WTC11 (cell line): ENCODE data around the gene ZC3H14. TPM values are rescaled to one million over a fixed set of nuclear protein-coding genes. Genes with fewer than 3 reads are reported as not detected.

Source experiments
- ATAC-seq: fragments of 200-7000 bp; cut with Tn5 transposase; 2 replicates; pipeline ENCODE4 v1.10.0; 2021; ENCODE audit warnings: mild to moderate bottlenecking, moderate library complexity
- CTCF ChIA-PET: fragments of 300-600 bp; sonication (Branson Sonifier 250); formaldehyde crosslinking; loops from one replicate; lab custom pipeline; 2021; ENCODE audit warnings: antibody characterized with exemption; lab: Charles Lee
- POLR2A ChIA-PET: fragments of 350-600 bp; sonication (Branson Sonifier 250); formaldehyde crosslinking; loops from one replicate; lab custom pipeline; 2021; ENCODE audit warnings: antibody characterized with exemption; lab: Charles Lee
- DNase-seq: peaks from one replicate; pipeline ENCODE4 v3.0.0; 2021; ENCODE audit warnings: low spot score
- H3K27ac Mint-ChIP-seq: 2 replicates; pipeline ENCODE4 v1.8.0; 2021; ENCODE audit warnings: mixed read lengths
- H3K27me3 Mint-ChIP-seq: 2 replicates; pipeline ENCODE4 v1.8.0; 2021; ENCODE audit warnings: low read depth, mild to moderate bottlenecking, moderate library complexity, mixed read lengths
- H3K36me3 Mint-ChIP-seq: 2 replicates; pipeline ENCODE4 v1.8.0; 2021; ENCODE audit warnings: mixed read lengths
- H3K4me1 Mint-ChIP-seq: 2 replicates; pipeline ENCODE4 v1.8.0; 2022; ENCODE audit warnings: mixed read lengths
- H3K4me3 Mint-ChIP-seq: 2 replicates; pipeline ENCODE4 v1.8.0; 2021; ENCODE audit warnings: mild to moderate bottlenecking, moderate library complexity, mixed read lengths
- H3K9me3 Mint-ChIP-seq: 2 replicates; pipeline ENCODE4 v1.8.0; 2021; ENCODE audit warnings: mixed read lengths
- CREB1 ChIP-seq: sonication (generic); formaldehyde crosslinking; IDR thresholded peaks from 2 replicates; pipeline ENCODE4 v1.8.0; 2023; ENCODE audit warnings: mild to moderate bottlenecking, missing genetic modification reagents
- GTF2I ChIP-seq: fragments of 250-450 bp; sonication (Bioruptor Pico); conservative IDR thresholded peaks from 2 replicates; pipeline ENCODE4 v1.4.0; 2021; ENCODE audit warnings: mild to moderate bottlenecking
- IRF2 ChIP-seq: sonication (generic); formaldehyde crosslinking; IDR thresholded peaks from 2 replicates; pipeline ENCODE4 v1.8.0; 2022; ENCODE audit warnings: low read depth, missing genetic modification reagents, borderline replicate concordance
- NFE2L1 ChIP-seq: sonication (generic); formaldehyde crosslinking; IDR thresholded peaks from 2 replicates; pipeline ENCODE4 v1.8.1; 2023; ENCODE audit warnings: missing genetic modification reagents
- NR3C1 ChIP-seq: sonication (generic); formaldehyde crosslinking; conservative IDR thresholded peaks from 2 replicates; pipeline ENCODE4 v1.8.1; 2023; ENCODE audit warnings: low read depth, mild to moderate bottlenecking, missing genetic modification reagents
- PRRX2 ChIP-seq: fragments of 250-450 bp; sonication (Bioruptor Pico); IDR thresholded peaks from 2 replicates; pipeline ENCODE4 v1.8.0; 2021; ENCODE audit warnings: mild to moderate bottlenecking
- SMAD4 ChIP-seq: sonication (generic); formaldehyde crosslinking; IDR thresholded peaks from 2 replicates; pipeline ENCODE4 v1.8.0; 2022; ENCODE audit warnings: mild to moderate bottlenecking, missing genetic modification reagents
- ZNF121 ChIP-seq: sonication (generic); formaldehyde crosslinking; IDR thresholded peaks from 2 replicates; pipeline ENCODE4 v1.8.0; 2023; ENCODE audit warnings: missing genetic modification reagents
- total RNA-seq: library from RNA; stranded (reverse); gene quantifications from 3 replicates; pipeline ENCODE4 v1.2.3, GENCODE V29; 2021
- TF ChIP-seq, protein P1 (sequence below): sonication (generic); formaldehyde crosslinking; conservative IDR thresholded peaks from 2 replicates; pipeline ENCODE4 v1.8.1; 2023; ENCODE audit warnings: mild to moderate bottlenecking, low read depth, missing genetic modification reagents, moderate library complexity
- TF ChIP-seq, protein P2 (sequence below): sonication (generic); formaldehyde crosslinking; IDR thresholded peaks from 2 replicates; pipeline ENCODE4 v1.8.1; 2022; ENCODE audit warnings: missing genetic modification reagents, borderline replicate concordance
- TF ChIP-seq, protein P3 (sequence below): sonication (generic); formaldehyde crosslinking; IDR thresholded peaks from 2 replicates; pipeline ENCODE4 v1.8.0; 2023; ENCODE audit warnings: missing genetic modification reagents
- TF ChIP-seq, protein P4 (sequence below): sonication (generic); formaldehyde crosslinking; conservative IDR thresholded peaks from 2 replicates; pipeline ENCODE4 v1.8.1; 2022; ENCODE audit warnings: mild to moderate bottlenecking, missing genetic modification reagents
- TF ChIP-seq, protein P5 (sequence below): sonication (generic); formaldehyde crosslinking; IDR thresholded peaks from 2 replicates; pipeline ENCODE4 v1.8.1; 2023; ENCODE audit warnings: mild to moderate bottlenecking, missing genetic modification reagents, borderline replicate concordance
- TF ChIP-seq, protein P6 (sequence below): sonication (generic); formaldehyde crosslinking; IDR thresholded peaks from 2 replicates; pipeline ENCODE4 v1.8.1; 2023; ENCODE audit warnings: mild to moderate bottlenecking, missing genetic modification reagents
- TF ChIP-seq, protein P7 (sequence below): fragments of 200-600 bp; IDR thresholded peaks from 2 replicates; pipeline ENCODE4 v1.8.0; 2022; ENCODE audit warnings: antibody characterized with exemption
- TF ChIP-seq, protein P8 (sequence below): sonication (generic); formaldehyde crosslinking; IDR thresholded peaks from 2 replicates; pipeline ENCODE4 v1.8.0; 2023; ENCODE audit warnings: mild to moderate bottlenecking, missing genetic modification reagents
- TF ChIP-seq, protein P9 (sequence below): sonication (generic); formaldehyde crosslinking; IDR thresholded peaks from 2 replicates; pipeline ENCODE4 v1.8.1; 2023; ENCODE audit warnings: mild to moderate bottlenecking, missing genetic modification reagents, moderate library complexity

The ZC3H14 gene
- total RNA-seq, 1 experiment from 2014 or later, result 64.9 TPM

DNA sequence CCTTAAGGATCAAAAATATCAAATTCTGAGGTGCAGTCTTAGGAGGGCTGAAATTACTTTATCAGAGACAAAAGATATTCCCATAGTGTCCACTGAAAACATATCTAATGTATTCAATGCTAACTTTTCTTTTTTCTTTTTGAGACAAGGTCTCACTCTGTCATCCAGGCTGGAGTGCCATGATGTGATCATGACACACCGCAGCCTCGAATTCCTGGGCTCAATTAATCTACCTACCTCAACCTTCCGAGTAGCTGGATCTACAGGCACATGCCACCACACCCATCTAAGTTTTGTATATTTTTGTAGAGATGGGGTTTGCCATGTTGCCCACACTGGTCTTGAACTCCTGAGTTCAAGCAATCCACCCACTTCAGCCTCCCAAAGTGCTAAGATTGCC, 68.3 kb downstream of the ZC3H14 start (continued):
- TF ChIP-seq, protein P1, sequence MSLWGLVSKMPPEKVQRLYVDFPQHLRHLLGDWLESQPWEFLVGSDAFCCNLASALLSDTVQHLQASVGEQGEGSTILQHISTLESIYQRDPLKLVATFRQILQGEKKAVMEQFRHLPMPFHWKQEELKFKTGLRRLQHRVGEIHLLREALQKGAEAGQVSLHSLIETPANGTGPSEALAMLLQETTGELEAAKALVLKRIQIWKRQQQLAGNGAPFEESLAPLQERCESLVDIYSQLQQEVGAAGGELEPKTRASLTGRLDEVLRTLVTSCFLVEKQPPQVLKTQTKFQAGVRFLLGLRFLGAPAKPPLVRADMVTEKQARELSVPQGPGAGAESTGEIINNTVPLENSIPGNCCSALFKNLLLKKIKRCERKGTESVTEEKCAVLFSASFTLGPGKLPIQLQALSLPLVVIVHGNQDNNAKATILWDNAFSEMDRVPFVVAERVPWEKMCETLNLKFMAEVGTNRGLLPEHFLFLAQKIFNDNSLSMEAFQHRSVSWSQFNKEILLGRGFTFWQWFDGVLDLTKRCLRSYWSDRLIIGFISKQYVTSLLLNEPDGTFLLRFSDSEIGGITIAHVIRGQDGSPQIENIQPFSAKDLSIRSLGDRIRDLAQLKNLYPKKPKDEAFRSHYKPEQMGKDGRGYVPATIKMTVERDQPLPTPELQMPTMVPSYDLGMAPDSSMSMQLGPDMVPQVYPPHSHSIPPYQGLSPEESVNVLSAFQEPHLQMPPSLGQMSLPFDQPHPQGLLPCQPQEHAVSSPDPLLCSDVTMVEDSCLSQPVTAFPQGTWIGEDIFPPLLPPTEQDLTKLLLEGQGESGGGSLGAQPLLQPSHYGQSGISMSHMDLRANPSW, result no peak
- TF ChIP-seq GTF2I (CRISPR knock-in tag) (no peak), NFE2L1 (CRISPR knock-in tag) (no peak), CREB1 (CRISPR knock-in tag) (no peak), IRF2 (CRISPR knock-in tag) (no peak)
- TF ChIP-seq, protein P2, sequence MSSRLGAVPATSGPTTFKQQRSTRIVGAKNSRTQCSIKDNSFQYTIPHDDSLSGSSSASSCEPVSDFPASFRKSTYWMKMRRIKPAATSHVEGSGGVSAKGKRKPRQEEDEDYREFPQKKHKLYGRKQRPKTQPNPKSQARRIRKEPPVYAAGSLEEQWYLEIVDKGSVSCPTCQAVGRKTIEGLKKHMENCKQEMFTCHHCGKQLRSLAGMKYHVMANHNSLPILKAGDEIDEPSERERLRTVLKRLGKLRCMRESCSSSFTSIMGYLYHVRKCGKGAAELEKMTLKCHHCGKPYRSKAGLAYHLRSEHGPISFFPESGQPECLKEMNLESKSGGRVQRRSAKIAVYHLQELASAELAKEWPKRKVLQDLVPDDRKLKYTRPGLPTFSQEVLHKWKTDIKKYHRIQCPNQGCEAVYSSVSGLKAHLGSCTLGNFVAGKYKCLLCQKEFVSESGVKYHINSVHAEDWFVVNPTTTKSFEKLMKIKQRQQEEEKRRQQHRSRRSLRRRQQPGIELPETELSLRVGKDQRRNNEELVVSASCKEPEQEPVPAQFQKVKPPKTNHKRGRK (CRISPR knock-in tag), result no peak
- TF ChIP-seq, protein P3, sequence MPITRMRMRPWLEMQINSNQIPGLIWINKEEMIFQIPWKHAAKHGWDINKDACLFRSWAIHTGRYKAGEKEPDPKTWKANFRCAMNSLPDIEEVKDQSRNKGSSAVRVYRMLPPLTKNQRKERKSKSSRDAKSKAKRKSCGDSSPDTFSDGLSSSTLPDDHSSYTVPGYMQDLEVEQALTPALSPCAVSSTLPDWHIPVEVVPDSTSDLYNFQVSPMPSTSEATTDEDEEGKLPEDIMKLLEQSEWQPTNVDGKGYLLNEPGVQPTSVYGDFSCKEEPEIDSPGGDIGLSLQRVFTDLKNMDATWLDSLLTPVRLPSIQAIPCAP (CRISPR knock-in tag), result no peak
- TF ChIP-seq, protein P4, sequence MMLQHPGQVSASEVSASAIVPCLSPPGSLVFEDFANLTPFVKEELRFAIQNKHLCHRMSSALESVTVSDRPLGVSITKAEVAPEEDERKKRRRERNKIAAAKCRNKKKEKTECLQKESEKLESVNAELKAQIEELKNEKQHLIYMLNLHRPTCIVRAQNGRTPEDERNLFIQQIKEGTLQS (CRISPR knock-in tag), result no peak
- TF ChIP-seq, protein P5, sequence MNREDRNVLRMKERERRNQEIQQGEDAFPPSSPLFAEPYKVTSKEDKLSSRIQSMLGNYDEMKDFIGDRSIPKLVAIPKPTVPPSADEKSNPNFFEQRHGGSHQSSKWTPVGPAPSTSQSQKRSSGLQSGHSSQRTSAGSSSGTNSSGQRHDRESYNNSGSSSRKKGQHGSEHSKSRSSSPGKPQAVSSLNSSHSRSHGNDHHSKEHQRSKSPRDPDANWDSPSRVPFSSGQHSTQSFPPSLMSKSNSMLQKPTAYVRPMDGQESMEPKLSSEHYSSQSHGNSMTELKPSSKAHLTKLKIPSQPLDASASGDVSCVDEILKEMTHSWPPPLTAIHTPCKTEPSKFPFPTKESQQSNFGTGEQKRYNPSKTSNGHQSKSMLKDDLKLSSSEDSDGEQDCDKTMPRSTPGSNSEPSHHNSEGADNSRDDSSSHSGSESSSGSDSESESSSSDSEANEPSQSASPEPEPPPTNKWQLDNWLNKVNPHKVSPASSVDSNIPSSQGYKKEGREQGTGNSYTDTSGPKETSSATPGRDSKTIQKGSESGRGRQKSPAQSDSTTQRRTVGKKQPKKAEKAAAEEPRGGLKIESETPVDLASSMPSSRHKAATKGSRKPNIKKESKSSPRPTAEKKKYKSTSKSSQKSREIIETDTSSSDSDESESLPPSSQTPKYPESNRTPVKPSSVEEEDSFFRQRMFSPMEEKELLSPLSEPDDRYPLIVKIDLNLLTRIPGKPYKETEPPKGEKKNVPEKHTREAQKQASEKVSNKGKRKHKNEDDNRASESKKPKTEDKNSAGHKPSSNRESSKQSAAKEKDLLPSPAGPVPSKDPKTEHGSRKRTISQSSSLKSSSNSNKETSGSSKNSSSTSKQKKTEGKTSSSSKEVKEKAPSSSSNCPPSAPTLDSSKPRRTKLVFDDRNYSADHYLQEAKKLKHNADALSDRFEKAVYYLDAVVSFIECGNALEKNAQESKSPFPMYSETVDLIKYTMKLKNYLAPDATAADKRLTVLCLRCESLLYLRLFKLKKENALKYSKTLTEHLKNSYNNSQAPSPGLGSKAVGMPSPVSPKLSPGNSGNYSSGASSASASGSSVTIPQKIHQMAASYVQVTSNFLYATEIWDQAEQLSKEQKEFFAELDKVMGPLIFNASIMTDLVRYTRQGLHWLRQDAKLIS (CRISPR knock-in tag), result no peak
- TF ChIP-seq, protein P6, sequence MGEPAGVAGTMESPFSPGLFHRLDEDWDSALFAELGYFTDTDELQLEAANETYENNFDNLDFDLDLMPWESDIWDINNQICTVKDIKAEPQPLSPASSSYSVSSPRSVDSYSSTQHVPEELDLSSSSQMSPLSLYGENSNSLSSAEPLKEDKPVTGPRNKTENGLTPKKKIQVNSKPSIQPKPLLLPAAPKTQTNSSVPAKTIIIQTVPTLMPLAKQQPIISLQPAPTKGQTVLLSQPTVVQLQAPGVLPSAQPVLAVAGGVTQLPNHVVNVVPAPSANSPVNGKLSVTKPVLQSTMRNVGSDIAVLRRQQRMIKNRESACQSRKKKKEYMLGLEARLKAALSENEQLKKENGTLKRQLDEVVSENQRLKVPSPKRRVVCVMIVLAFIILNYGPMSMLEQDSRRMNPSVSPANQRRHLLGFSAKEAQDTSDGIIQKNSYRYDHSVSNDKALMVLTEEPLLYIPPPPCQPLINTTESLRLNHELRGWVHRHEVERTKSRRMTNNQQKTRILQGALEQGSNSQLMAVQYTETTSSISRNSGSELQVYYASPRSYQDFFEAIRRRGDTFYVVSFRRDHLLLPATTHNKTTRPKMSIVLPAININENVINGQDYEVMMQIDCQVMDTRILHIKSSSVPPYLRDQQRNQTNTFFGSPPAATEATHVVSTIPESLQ (CRISPR knock-in tag), result no peak

DNA sequence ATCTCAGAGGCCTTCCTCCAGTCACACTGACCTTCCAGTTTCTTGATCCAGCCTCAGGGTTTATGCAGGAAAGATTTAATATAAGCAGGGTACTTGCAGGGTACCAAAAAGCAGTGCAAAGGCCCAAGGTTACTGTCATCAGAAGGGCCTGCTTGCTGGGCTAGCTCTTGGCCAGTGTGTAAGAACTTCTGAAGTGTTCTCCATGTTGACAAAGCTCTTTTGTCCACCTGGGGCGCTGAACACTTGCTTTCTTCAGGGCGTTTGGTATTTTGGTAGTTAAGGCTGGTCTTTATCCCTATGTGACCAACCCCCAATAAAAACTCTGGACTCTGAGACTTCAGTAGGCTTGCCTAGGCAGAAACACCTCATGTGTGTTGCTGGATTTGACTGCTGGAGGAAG, 69.7 kb downstream of the ZC3H14 start:
- no peak overlapping the region for H3K4me3 Mint-ChIP-seq
- CTCF ChIA-PET, result no interaction called here
- TF ChIP-seq, protein P7, sequence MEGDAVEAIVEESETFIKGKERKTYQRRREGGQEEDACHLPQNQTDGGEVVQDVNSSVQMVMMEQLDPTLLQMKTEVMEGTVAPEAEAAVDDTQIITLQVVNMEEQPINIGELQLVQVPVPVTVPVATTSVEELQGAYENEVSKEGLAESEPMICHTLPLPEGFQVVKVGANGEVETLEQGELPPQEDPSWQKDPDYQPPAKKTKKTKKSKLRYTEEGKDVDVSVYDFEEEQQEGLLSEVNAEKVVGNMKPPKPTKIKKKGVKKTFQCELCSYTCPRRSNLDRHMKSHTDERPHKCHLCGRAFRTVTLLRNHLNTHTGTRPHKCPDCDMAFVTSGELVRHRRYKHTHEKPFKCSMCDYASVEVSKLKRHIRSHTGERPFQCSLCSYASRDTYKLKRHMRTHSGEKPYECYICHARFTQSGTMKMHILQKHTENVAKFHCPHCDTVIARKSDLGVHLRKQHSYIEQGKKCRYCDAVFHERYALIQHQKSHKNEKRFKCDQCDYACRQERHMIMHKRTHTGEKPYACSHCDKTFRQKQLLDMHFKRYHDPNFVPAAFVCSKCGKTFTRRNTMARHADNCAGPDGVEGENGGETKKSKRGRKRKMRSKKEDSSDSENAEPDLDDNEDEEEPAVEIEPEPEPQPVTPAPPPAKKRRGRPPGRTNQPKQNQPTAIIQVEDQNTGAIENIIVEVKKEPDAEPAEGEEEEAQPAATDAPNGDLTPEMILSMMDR, result no peak
- TF ChIP-seq SMAD4 (no peak), NR3C1 (no peak), PRRX2 (no peak), ZNF121 (CRISPR knock-in tag) (no peak)
- TF ChIP-seq, protein P8, sequence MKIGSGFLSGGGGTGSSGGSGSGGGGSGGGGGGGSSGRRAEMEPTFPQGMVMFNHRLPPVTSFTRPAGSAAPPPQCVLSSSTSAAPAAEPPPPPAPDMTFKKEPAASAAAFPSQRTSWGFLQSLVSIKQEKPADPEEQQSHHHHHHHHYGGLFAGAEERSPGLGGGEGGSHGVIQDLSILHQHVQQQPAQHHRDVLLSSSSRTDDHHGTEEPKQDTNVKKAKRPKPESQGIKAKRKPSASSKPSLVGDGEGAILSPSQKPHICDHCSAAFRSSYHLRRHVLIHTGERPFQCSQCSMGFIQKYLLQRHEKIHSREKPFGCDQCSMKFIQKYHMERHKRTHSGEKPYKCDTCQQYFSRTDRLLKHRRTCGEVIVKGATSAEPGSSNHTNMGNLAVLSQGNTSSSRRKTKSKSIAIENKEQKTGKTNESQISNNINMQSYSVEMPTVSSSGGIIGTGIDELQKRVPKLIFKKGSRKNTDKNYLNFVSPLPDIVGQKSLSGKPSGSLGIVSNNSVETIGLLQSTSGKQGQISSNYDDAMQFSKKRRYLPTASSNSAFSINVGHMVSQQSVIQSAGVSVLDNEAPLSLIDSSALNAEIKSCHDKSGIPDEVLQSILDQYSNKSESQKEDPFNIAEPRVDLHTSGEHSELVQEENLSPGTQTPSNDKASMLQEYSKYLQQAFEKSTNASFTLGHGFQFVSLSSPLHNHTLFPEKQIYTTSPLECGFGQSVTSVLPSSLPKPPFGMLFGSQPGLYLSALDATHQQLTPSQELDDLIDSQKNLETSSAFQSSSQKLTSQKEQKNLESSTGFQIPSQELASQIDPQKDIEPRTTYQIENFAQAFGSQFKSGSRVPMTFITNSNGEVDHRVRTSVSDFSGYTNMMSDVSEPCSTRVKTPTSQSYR (CRISPR knock-in tag), result no peak
- TF ChIP-seq, protein P9, sequence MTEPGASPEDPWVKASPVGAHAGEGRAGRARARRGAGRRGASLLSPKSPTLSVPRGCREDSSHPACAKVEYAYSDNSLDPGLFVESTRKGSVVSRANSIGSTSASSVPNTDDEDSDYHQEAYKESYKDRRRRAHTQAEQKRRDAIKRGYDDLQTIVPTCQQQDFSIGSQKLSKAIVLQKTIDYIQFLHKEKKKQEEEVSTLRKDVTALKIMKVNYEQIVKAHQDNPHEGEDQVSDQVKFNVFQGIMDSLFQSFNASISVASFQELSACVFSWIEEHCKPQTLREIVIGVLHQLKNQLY (CRISPR knock-in tag), result no peak
- TF ChIP-seq, protein P4 (CRISPR knock-in tag), result no peak

More for the DNA sequence above, 69.7 kb downstream of the ZC3H14 start:
- DNase-seq (no peak), ATAC-seq (no peak)
- Mint-ChIP-seq H3K27ac (no peak overlapping the region), H3K4me1 (no peaks in the 10 kb centered on the region), H3K36me3 (no peaks in the 10 kb centered on the region), H3K27me3 (no peaks in the 10 kb centered on the region), H3K9me3 (no peaks in the 10 kb centered on the region)
- POLR2A ChIA-PET, result no interaction called here
